ENCODE measurements around the gene NT5DC2. TPM values are rescaled to one million over a fixed set of nuclear protein-coding genes. Genes with fewer than 3 reads are reported as not detected.

The NT5DC2 gene
- total and polyA plus RNA-seq, 12 donors: 48.6 to 384 (median 89.1) TPM

- DNase-seq: no peak
- Histone ChIP-seq H3K4me3 (no peak overlapping the region), H3K27ac (no peak overlapping the region), H3K36me3 (replicated peaks in 1 of 2) (peaks cover 0 to 44% of the 10 kb centered on the region in 2 donors), H3K4me1 (replicated peaks in 1 of 2) (peaks cover 42 to 55% of the 10 kb centered on the region in 2 donors), H3K27me3 (no peaks in the 10 kb centered on the region), H3K9me3 (replicated peaks in 1 of 3) (no peaks in the 10 kb centered on the region)
- intact Hi-C loops (cut with DNase I): no loop called here
- WGBS, 4 donors: 96 to 98% (median 97%) methylated on average over 5 of the region's 5 CpGs
- TF ChIP-seq CTCF (IDR thresholded peaks at IDR 0.05) (no peak), POLR2A (IDR thresholded peaks at IDR 0.05) (no peak)
Observed at GRCh38 chr3:52558436-52558835, 24.8 kb upstream of the NT5DC2 start.

- no peak overlapping the region for H3K4me3 ChIP-seq
- peaks cover 0 to 45% of the 10 kb centered on the region in 2 donors for H3K36me3 ChIP-seq (replicated peaks in 1 of 2)
- no peaks in the 10 kb centered on the region for H3K9me3 ChIP-seq (replicated peaks in 1 of 3)
- 45 to 57% (median 52%) methylated on average over 9 of the region's 9 CpGs for WGBS, 4 donors
- peaks cover 42 to 57% of the 10 kb centered on the region in 2 donors for H3K4me1 ChIP-seq (replicated peaks in 1 of 2)
- no peaks in the 10 kb centered on the region for H3K27me3 ChIP-seq
- H3K27ac ChIP-seq: peak overlapping the region in 4 of 5 donors; percentile 41 to 77 (median 62)
- intact Hi-C loops (cut with DNase I): no loop called here
- TF ChIP-seq POLR2A (IDR thresholded peaks at IDR 0.05): no peak
- TF ChIP-seq CTCF (IDR thresholded peaks at IDR 0.05): no peak
- peak in 3 of 7 donors; percentile 40 to 44 (median 43) for DNase-seq
Observed at GRCh38 chr3:52557011-52557960, 23.6 kb upstream of the NT5DC2 start.

- Histone ChIP-seq H3K36me3 (replicated peaks in 1 of 2) (peaks cover 0 to 34% of the 10 kb centered on the region in 2 donors), H3K27me3 (no peaks in the 10 kb centered on the region), H3K9me3 (replicated peaks in 1 of 3) (no peaks in the 10 kb centered on the region), H3K4me1 (replicated peaks in 1 of 2) (peaks cover 42 to 66% of the 10 kb centered on the region in 2 donors), H3K27ac (peak overlapping the region in 4 of 5 donors; percentile 29 to 77 (median 58)), H3K4me3 (no peak overlapping the region)
- TF ChIP-seq POLR2A (IDR thresholded peaks at IDR 0.05) (no peak), CTCF (IDR thresholded peaks at IDR 0.05) (no peak)
- intact Hi-C loops (cut with DNase I): no loop called here
- DNase-seq: no peak
- 80 to 92% (median 87%) methylated on average over 1 of the region's 1 CpG for WGBS, 4 donors
Observed at GRCh38 chr3:52555056-52555455, 21.4 kb upstream of the NT5DC2 start.

- 58 to 64% (median 59%) methylated on average over 5 of the region's 5 CpGs for WGBS, 4 donors
- no peaks in the 10 kb centered on the region for H3K9me3 ChIP-seq (replicated peaks in 1 of 3)
- H3K27ac ChIP-seq: peak overlapping the region in 4 of 5 donors; percentile 34 to 60 (median 48)
- no peaks in the 10 kb centered on the region for H3K27me3 ChIP-seq
- peaks cover 0 to 34% of the 10 kb centered on the region in 2 donors for H3K36me3 ChIP-seq (replicated peaks in 1 of 2)
- H3K4me3 ChIP-seq: no peak overlapping the region
- H3K4me1 ChIP-seq (replicated peaks in 1 of 2): peaks cover 42 to 66% of the 10 kb centered on the region in 2 donors
- intact Hi-C loops (cut with DNase I): no loop called here
- peak in 1 of 7 donors; percentile 67 for DNase-seq
- TF ChIP-seq CTCF (IDR thresholded peaks at IDR 0.05) (no peak), POLR2A (IDR thresholded peaks at IDR 0.05) (no peak)
Observed at GRCh38 chr3:52554026-52554755, 20.5 kb upstream of the NT5DC2 start.

All from adrenal gland (tissue), 12 donors.